ENCODE measurements around the gene SETD6. TPM values are rescaled to one million over a fixed set of nuclear protein-coding genes. Genes with fewer than 3 reads are reported as not detected.

Gene SETD6
- total RNA-seq, 1 experiment from 2014 or later: 42.8 TPM

DNA sequence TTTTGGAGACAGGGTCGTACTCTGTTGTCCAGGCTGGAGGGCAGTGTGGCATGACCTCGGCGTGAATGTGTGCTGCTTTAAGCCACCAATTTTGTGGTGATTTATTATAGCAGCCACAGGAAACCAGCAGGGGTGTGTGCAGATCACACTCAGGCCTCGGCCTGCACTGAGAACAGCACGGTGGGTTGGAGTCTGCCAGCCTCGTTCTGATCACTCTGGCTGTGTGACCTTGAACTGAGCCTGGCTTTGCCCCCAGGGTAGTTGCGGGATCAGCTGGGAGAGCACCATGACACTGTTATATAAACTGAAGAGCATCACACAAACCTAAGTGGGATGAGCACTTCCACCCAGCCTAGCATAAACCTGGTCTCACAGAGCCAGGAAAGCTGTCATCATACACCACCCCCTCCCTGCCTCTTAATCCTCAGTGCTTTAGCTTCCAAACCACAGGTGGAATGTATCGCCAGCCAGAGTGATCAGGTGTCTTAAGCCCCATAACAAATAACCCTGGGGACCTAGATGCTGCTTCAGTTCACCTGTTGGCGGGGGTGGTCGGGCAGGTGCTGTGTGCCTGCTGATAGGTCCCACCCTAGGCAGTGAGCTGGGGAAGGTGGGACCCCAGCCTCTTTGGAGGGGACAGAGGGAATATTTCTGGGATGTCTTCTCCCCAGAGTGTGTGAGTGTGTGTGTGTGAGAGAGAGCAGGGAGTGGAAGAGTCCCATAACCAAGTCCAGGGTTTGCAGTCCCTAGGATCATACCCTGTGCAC is 43.9 kb upstream of the SETD6 start:
- no peak for DNase-seq
- CTCF ChIA-PET: interaction anchor here (0.7 kb wide), 1 partner anchor 178 kb away, joined by 4 read pairs; no protein-coding TSS in a partner anchor
- H3K27ac Mint-ChIP-seq (ENCODE audit: unreplicated experiment): no peak overlapping the region
- intact Hi-C loops (cut with micrococcal nuclease; ENCODE audit: unreplicated experiment): no loop called here
- no peaks in the 10 kb centered on the region for H3K9me3 Mint-ChIP-seq (ENCODE audit: low read depth, unreplicated experiment)
- TF ChIP-seq, protein P1, sequence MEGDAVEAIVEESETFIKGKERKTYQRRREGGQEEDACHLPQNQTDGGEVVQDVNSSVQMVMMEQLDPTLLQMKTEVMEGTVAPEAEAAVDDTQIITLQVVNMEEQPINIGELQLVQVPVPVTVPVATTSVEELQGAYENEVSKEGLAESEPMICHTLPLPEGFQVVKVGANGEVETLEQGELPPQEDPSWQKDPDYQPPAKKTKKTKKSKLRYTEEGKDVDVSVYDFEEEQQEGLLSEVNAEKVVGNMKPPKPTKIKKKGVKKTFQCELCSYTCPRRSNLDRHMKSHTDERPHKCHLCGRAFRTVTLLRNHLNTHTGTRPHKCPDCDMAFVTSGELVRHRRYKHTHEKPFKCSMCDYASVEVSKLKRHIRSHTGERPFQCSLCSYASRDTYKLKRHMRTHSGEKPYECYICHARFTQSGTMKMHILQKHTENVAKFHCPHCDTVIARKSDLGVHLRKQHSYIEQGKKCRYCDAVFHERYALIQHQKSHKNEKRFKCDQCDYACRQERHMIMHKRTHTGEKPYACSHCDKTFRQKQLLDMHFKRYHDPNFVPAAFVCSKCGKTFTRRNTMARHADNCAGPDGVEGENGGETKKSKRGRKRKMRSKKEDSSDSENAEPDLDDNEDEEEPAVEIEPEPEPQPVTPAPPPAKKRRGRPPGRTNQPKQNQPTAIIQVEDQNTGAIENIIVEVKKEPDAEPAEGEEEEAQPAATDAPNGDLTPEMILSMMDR (IDR thresholded peaks at IDR 0.05; ENCODE audit: unreplicated experiment): no peak
- peaks cover 100% of the 10 kb centered on the region for H3K27me3 Mint-ChIP-seq (ENCODE audit: unreplicated experiment)
- H3K4me3 Mint-ChIP-seq (ENCODE audit: low read depth, unreplicated experiment): no peak overlapping the region
- no peaks in the 10 kb centered on the region for H3K4me1 Mint-ChIP-seq (ENCODE audit: low read depth, unreplicated experiment)
- no peaks in the 10 kb centered on the region for H3K36me3 Mint-ChIP-seq (ENCODE audit: insufficient read depth, unreplicated experiment)
- BruUV-seq (replicated peaks): no TSS peak

DNA sequence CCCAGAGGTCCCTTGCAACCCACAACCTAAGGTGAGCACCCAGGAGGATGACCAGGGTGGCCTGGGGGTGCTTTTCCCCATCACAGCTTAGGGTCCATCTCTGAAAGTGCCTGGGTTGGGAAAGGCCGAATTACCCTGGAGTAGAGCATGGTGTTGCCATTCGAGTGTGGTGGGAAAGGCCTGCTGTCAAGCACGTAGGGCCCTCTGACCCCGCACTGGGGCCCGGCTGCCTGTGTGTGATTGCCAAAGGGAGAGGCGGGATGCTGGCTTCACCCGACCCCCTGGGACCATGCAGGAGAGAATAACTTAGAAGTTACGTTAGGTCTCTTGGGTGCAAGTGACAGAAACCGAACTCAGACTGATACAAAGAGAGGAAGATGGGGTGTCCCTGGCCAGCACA is 43.1 kb upstream of the SETD6 start:
- no TSS peak for BruUV-seq (replicated peaks)
- CTCF ChIA-PET: no interaction called here
- DNase-seq: no peak
- peaks cover 100% of the 10 kb centered on the region for H3K27me3 Mint-ChIP-seq (ENCODE audit: unreplicated experiment)
- no peaks in the 10 kb centered on the region for H3K4me1 Mint-ChIP-seq (ENCODE audit: low read depth, unreplicated experiment)
- H3K27ac Mint-ChIP-seq (ENCODE audit: unreplicated experiment): no peak overlapping the region
- intact Hi-C loops (cut with micrococcal nuclease; ENCODE audit: unreplicated experiment): no loop called here
- no peaks in the 10 kb centered on the region for H3K36me3 Mint-ChIP-seq (ENCODE audit: insufficient read depth, unreplicated experiment)
- no peaks in the 10 kb centered on the region for H3K9me3 Mint-ChIP-seq (ENCODE audit: low read depth, unreplicated experiment)
- H3K4me3 Mint-ChIP-seq (ENCODE audit: low read depth, unreplicated experiment): no peak overlapping the region
- TF ChIP-seq, protein P1 (IDR thresholded peaks at IDR 0.05; ENCODE audit: unreplicated experiment): no peak

GRCh38 chr16:58472827-58473226 is 42.5 kb upstream of the SETD6 start:
- Mint-ChIP-seq H3K4me3 (ENCODE audit: low read depth, unreplicated experiment) (no peak overlapping the region), H3K4me1 (ENCODE audit: low read depth, unreplicated experiment) (no peaks in the 10 kb centered on the region), H3K9me3 (ENCODE audit: low read depth, unreplicated experiment) (no peaks in the 10 kb centered on the region), H3K36me3 (ENCODE audit: insufficient read depth, unreplicated experiment) (no peaks in the 10 kb centered on the region), H3K27ac (ENCODE audit: unreplicated experiment) (no peak overlapping the region), H3K27me3 (ENCODE audit: unreplicated experiment) (peaks cover 97% of the 10 kb centered on the region)
- DNase-seq: no peak
- CTCF ChIA-PET: no interaction called here
- BruUV-seq (replicated peaks): no TSS peak
- intact Hi-C loops (cut with micrococcal nuclease; ENCODE audit: unreplicated experiment): no loop called here
- TF ChIP-seq, protein P1 (IDR thresholded peaks at IDR 0.05; ENCODE audit: unreplicated experiment): no peak

GRCh38 chr16:58474296-58474695 is 41.0 kb upstream of the SETD6 start:
- no peak for DNase-seq
- BruUV-seq (replicated peaks): no TSS peak
- H3K27me3 Mint-ChIP-seq (ENCODE audit: unreplicated experiment): peaks cover 85% of the 10 kb centered on the region
- H3K4me1 Mint-ChIP-seq (ENCODE audit: low read depth, unreplicated experiment): no peaks in the 10 kb centered on the region
- intact Hi-C loops (cut with micrococcal nuclease; ENCODE audit: unreplicated experiment): no loop called here
- TF ChIP-seq, protein P1 (IDR thresholded peaks at IDR 0.05; ENCODE audit: unreplicated experiment): no peak
- CTCF ChIA-PET: no interaction called here
- no peak overlapping the region for H3K27ac Mint-ChIP-seq (ENCODE audit: unreplicated experiment)
- no peaks in the 10 kb centered on the region for H3K9me3 Mint-ChIP-seq (ENCODE audit: low read depth, unreplicated experiment)
- H3K36me3 Mint-ChIP-seq (ENCODE audit: insufficient read depth, unreplicated experiment): no peaks in the 10 kb centered on the region
- H3K4me3 Mint-ChIP-seq (ENCODE audit: low read depth, unreplicated experiment): no peak overlapping the region
